ENCODE results near the gene PBOV1.
"Not testable (repeated sequence)": the region's sequence is repeated elsewhere in the genome, so short reads cannot be mapped to it uniquely, and the experiment has no call there.

The PBOV1 gene

DNA sequence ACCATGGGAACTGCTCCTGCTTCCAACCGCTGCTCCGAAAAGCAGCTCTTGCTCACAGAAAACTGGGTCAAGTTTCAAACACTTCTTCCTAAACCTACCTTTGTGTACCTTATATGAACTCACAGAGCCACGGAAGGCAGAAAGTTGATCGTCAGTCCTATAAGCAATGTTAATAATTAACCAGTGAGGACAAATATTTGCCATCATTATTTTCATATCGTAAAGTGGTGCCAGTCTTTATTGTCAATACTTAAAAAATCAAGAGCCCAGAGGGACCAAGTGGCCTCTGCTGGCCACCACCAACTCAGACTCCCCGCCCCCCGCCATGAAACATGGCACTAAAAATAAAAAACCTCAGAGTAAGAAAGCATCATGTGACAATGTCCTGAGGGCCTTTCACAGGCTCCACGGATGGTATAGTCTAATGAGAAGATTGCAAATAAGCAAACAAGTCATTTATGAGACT, 9.1 kb upstream of the PBOV1 start:
- Histone ChIP-seq H3K79me2 (ENCODE audit: control insufficient read depth, insufficient read depth, low read length, unreplicated experiment) (no peaks in the 10 kb centered on the region), H2AFZ (ENCODE audit: low read length, unreplicated experiment) (no peak overlapping the region), H3K4me3 (ENCODE audit: low read depth, low read length) (no peak overlapping the region), H3K36me3 (ENCODE audit: insufficient read depth, low read length) (no peaks in the 10 kb centered on the region), H3K27me3 (ENCODE audit: insufficient read depth, low read length) (peaks cover 17% of the 10 kb centered on the region; the same call in 1 of the 2 replicates), H3K4me1 (ENCODE audit: control insufficient read depth, insufficient read depth, low read length, unreplicated experiment) (peaks cover 4% of the 10 kb centered on the region), H3K27ac (ENCODE audit: low read depth, low read length) (no peak overlapping the region)

DNA sequence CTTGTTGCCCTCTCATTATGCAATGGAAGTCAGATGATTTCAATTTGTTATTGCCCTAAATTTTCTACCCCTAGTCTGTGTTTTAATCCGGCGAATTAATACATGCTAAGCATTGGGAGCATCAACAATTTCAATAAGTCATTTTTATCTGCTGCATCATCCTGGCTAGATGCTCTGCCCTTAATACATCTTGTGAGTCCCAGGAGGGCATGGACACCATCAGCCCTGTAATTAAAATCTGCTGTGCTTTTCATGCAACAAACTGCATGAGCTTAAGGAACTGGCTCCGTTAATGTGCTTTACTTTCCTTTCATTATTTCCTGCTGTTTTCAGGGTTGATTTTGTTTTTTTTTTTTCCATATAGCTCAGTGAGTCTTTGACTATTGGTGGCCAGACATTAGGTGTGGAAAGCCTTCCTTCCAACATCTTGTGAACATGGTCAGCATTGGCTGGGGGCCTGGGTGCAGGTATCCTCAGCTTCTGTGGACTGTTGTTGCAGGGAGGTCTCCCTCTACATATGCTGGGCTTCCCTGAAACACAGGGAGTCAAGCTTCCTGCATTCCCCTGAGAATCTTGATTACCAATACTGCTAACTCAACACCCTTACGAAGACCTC, 8.5 kb upstream of the PBOV1 start:
- H3K36me3 ChIP-seq (ENCODE audit: insufficient read depth, low read length) = no peaks in the 10 kb centered on the region
- no peak overlapping the region for H2AFZ ChIP-seq (ENCODE audit: low read length, unreplicated experiment)
- H3K79me2 ChIP-seq (ENCODE audit: control insufficient read depth, insufficient read depth, low read length, unreplicated experiment) = no peaks in the 10 kb centered on the region
- H3K27me3 ChIP-seq (ENCODE audit: insufficient read depth, low read length) = peaks cover 17% of the 10 kb centered on the region; the same call in 1 of the 2 replicates
- no peak overlapping the region for H3K27ac ChIP-seq (ENCODE audit: low read depth, low read length)
- H3K4me3 ChIP-seq (ENCODE audit: low read depth, low read length) = no peak overlapping the region
- peaks cover 4% of the 10 kb centered on the region for H3K4me1 ChIP-seq (ENCODE audit: control insufficient read depth, insufficient read depth, low read length, unreplicated experiment)

DNA sequence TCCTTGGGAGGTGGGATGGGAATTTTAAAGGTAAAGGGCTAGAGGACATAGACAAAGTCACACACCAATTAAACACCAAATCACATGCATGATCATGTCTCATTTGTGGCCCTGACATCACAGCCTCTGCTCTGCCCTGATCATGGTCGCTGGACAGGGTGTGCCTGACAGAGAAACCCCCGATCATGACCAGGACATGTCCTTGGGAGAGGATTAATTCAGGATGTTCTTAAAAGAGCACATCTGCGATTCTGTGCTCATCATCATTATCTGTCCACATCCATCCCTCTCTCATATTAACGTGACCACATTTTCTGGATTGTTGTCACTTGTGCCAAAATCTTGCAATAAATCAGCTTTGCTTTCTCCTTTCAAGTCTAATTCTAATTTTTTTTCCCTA, 7.7 kb upstream of the PBOV1 start:
- H3K79me2 ChIP-seq (ENCODE audit: control insufficient read depth, insufficient read depth, low read length, unreplicated experiment) = no peaks in the 10 kb centered on the region
- H3K27me3 ChIP-seq (ENCODE audit: insufficient read depth, low read length) = peaks cover 16% of the 10 kb centered on the region; the same call in 1 of the 2 replicates
- no peak overlapping the region for H3K4me3 ChIP-seq (ENCODE audit: low read depth, low read length)
- H3K27ac ChIP-seq (ENCODE audit: low read depth, low read length) = no peak overlapping the region
- H2AFZ ChIP-seq (ENCODE audit: low read length, unreplicated experiment) = no peak overlapping the region
- H3K4me1 ChIP-seq (ENCODE audit: control insufficient read depth, insufficient read depth, low read length, unreplicated experiment) = no peaks in the 10 kb centered on the region
- H3K36me3 ChIP-seq (ENCODE audit: insufficient read depth, low read length) = no peaks in the 10 kb centered on the region

DNA sequence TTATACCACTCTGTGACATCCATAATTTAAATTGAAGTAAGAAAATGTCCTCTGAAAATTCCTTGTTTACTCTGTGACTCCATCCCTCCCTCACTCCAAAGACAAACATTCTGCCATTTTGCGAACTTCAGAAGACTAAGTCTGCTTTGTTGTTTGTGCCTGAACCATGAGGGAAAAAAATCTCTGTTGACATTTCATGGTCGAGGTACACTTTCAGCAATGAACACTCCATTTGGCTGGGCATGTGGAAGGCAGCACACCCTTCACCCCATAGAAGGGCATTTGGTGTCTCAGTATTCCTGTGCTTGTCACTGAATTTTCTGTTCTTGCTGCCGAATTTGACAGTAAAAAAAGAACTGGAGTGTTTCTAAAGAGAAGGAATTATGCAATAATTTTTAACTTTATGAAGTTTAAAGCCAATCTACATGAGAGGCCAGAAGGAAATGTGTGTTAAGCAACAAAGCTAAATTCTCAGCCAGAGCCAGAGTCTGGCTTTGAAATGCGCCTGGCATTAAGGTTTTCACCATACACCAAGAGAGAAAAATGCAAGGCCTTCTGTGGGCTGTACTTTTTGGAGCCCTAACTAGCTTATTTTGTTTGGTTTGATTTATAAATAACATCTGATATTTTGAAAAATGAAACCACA, 4.7 kb upstream of the PBOV1 start:
- Histone ChIP-seq H3K4me1 (ENCODE audit: control insufficient read depth, insufficient read depth, low read length, unreplicated experiment) (no peaks in the 10 kb centered on the region), H3K4me3 (ENCODE audit: low read depth, low read length) (no peak overlapping the region), H3K27ac (ENCODE audit: low read depth, low read length) (no peak overlapping the region), H3K79me2 (ENCODE audit: control insufficient read depth, insufficient read depth, low read length, unreplicated experiment) (no peaks in the 10 kb centered on the region), H3K27me3 (ENCODE audit: insufficient read depth, low read length) (peaks cover 23% of the 10 kb centered on the region; the same call in 1 of the 2 replicates), H3K36me3 (ENCODE audit: insufficient read depth, low read length) (no peaks in the 10 kb centered on the region), H2AFZ (ENCODE audit: low read length, unreplicated experiment) (no peak overlapping the region)

DNA sequence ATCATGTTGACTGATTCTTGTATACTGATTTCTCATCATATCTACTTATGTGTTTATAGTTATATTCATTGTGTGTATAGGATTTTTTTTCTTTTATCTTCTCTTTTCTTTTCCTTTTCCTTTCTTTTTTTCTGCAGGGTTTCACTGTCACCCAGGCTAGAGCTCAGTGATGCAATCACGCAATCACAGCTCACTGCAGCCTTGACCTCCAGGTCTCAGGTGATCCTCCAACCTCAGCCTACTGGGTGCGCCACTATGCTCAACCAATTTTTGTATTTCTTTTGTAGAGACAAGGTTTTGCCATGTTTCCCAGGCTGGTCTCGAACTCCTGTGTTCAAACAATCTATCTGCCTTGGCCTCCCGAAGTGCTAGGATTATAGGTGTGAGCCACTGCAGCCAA, 1.6 kb upstream of the PBOV1 start:
- H3K36me3 ChIP-seq (ENCODE audit: insufficient read depth, low read length) = no peaks in the 10 kb centered on the region
- no peak overlapping the region for H2AFZ ChIP-seq (ENCODE audit: low read length, unreplicated experiment)
- no peak overlapping the region for H3K4me3 ChIP-seq (ENCODE audit: low read depth, low read length)
- H3K27me3 ChIP-seq (ENCODE audit: insufficient read depth, low read length) = peaks cover 35% of the 10 kb centered on the region
- H3K4me1 ChIP-seq (ENCODE audit: control insufficient read depth, insufficient read depth, low read length, unreplicated experiment) = no peaks in the 10 kb centered on the region
- no peaks in the 10 kb centered on the region for H3K79me2 ChIP-seq (ENCODE audit: control insufficient read depth, insufficient read depth, low read length, unreplicated experiment)
- no peak overlapping the region for H3K27ac ChIP-seq (ENCODE audit: low read depth, low read length)

DNA sequence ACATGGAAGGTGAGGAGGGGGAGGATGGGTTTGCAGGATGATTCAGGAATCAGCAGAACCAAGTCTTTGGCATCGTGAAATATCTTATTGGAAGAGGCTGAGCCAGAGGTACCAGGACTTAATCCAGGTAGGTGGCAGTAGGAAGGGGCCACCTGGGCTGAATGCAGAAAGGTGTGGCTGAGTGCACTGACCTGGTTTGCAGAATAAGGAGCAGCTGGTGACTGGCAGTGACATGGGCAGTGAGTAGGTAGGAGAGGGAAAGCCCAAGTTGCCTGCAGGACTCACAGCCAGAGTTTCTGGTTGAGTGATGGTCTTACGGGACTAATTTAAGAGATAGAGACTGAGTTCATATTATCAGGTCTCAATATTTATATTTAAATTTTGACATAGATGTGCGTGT, 1.1 kb upstream of the PBOV1 start:
- H3K27ac ChIP-seq (ENCODE audit: low read depth, low read length) = no peak overlapping the region
- H3K79me2 ChIP-seq (ENCODE audit: control insufficient read depth, insufficient read depth, low read length, unreplicated experiment) = no peaks in the 10 kb centered on the region

DNA sequence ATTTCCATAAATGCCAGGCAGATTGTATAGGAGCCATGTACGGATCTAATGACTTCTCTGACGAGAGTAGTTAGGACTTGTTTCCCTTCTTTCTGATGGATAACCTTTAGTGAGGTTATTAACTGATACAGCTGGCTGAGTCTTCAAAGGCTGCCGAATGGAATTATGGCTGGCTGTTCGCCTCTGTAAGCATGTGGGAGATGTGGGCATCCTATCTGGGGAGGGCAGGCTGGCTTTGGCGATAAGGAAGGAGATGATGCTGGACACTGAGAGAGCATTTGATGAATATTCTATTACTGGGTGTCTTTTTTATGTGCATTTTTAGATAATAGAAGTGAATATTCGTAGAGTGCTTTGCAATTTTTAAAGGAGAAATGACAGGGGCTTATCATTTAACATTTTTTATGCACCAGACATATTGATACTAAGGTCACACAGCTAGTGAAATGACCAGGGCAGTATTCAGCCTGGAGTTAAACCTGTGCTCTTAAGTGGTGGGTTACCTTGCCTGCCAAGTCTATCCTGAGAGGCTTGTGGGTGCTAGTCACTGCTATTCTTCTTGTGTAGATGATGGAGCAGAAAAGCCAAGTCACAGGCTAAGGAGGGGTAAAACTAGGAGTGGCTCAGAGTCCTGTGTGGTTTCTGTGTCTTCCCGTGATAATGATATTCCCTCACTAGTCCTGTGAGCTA, 3.1 kb downstream of the PBOV1 start:
- H3K27ac ChIP-seq (ENCODE audit: low read depth, low read length) = no peak overlapping the region
- no peaks in the 10 kb centered on the region for H3K79me2 ChIP-seq (ENCODE audit: control insufficient read depth, insufficient read depth, low read length, unreplicated experiment)
- H3K4me3 ChIP-seq (ENCODE audit: low read depth, low read length) = no peak overlapping the region
- H2AFZ ChIP-seq (ENCODE audit: low read length, unreplicated experiment) = no peak overlapping the region
- H3K4me1 ChIP-seq (ENCODE audit: control insufficient read depth, insufficient read depth, low read length, unreplicated experiment) = no peaks in the 10 kb centered on the region
- peaks cover 40% of the 10 kb centered on the region for H3K27me3 ChIP-seq (ENCODE audit: insufficient read depth, low read length)
- no peaks in the 10 kb centered on the region for H3K36me3 ChIP-seq (ENCODE audit: insufficient read depth, low read length)

More for the DNA sequence above, 1.1 kb upstream of the PBOV1 start:
- no peaks in the 10 kb centered on the region for H3K4me1 ChIP-seq (ENCODE audit: control insufficient read depth, insufficient read depth, low read length, unreplicated experiment)
- H3K36me3 ChIP-seq (ENCODE audit: insufficient read depth, low read length) = no peaks in the 10 kb centered on the region
- H2AFZ ChIP-seq (ENCODE audit: low read length, unreplicated experiment) = no peak overlapping the region
- peaks cover 39% of the 10 kb centered on the region for H3K27me3 ChIP-seq (ENCODE audit: insufficient read depth, low read length)
- H3K4me3 ChIP-seq (ENCODE audit: low read depth, low read length) = no peak overlapping the region

DNA sequence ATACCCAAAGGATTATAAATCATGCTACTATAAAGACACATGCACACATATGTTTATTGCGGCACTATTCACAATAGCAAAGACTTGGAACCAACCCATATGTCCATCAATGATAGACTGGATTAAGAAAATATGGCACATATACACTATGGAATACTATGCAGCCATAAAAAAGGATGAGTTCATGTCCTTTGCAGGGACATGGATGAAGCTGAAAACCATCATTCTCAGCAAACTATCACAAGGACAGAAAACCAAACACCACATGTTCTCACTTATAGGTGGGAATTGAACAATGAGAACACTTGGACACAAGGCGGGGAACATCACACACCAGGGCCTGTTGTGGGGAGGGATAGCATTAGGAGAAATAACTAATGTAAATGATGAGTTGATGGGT, 5.8 kb downstream of the PBOV1 start:
- H3K79me2 ChIP-seq (ENCODE audit: control insufficient read depth, insufficient read depth, low read length, unreplicated experiment); H2AFZ ChIP-seq (ENCODE audit: low read length, unreplicated experiment); H3K4me3 ChIP-seq (ENCODE audit: low read depth, low read length); H3K36me3 ChIP-seq (ENCODE audit: insufficient read depth, low read length); H3K27ac ChIP-seq (ENCODE audit: low read depth, low read length); H3K4me1 ChIP-seq (ENCODE audit: control insufficient read depth, insufficient read depth, low read length, unreplicated experiment): not testable (repeated sequence)
- H3K27me3 ChIP-seq (ENCODE audit: insufficient read depth, low read length) = peaks cover 56% of the 10 kb centered on the region

DNA sequence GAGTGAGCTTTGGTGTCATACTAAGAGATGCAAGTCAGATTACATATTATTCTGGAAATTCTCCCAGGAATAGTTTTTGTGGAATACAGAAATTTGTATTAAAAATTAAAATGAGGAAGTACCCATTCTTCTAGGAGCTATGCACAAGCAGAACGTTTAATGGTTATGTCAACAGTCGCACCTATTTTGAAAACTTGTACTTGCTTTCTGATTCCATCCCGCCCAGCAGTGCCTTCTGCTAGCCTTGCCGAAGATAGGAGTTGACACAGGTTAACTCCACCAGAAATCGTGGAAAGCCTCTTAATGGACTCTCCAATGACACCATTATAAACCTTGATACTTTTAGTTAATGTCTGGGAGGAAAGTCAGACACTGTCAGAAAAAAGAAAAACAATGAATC, 6.7 kb downstream of the PBOV1 start:
- no peak overlapping the region for H3K27ac ChIP-seq (ENCODE audit: low read depth, low read length)
- H3K27me3 ChIP-seq (ENCODE audit: insufficient read depth, low read length) = peaks cover 58% of the 10 kb centered on the region
- H2AFZ ChIP-seq (ENCODE audit: low read length, unreplicated experiment) = no peak overlapping the region
- H3K4me3 ChIP-seq (ENCODE audit: low read depth, low read length) = no peak overlapping the region
- H3K36me3 ChIP-seq (ENCODE audit: insufficient read depth, low read length) = no peaks in the 10 kb centered on the region
- H3K4me1 ChIP-seq (ENCODE audit: control insufficient read depth, insufficient read depth, low read length, unreplicated experiment) = no peaks in the 10 kb centered on the region
- H3K79me2 ChIP-seq (ENCODE audit: control insufficient read depth, insufficient read depth, low read length, unreplicated experiment) = no peaks in the 10 kb centered on the region

DNA sequence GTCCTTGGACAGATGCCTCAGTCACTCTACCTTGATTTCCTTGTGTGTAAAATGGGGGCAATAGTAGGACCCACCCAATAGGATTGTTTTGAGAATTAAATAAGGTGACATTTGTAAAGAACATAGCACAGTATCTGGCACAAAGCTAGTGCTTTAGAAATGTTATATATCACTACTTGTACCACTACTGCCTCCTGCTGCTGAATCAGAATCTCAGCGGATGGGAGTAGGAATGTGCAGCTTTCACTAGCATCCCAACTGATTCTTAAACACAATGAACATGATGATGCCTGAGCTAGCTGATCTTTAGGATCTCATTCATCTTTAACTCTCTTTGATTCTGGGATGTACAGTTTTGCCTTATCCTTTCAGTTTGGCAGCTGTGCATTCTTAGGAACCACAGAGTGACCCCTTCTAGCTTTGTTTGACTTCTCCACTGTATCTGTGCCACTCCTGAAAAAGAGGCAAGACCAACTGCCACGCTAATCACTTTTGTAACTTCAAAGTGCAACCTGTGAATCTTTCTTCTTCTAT, 7.2 kb downstream of the PBOV1 start:
- peaks cover 62% of the 10 kb centered on the region for H3K27me3 ChIP-seq (ENCODE audit: insufficient read depth, low read length)
- H3K4me1 ChIP-seq (ENCODE audit: control insufficient read depth, insufficient read depth, low read length, unreplicated experiment) = no peaks in the 10 kb centered on the region
- no peak overlapping the region for H2AFZ ChIP-seq (ENCODE audit: low read length, unreplicated experiment)
- no peaks in the 10 kb centered on the region for H3K36me3 ChIP-seq (ENCODE audit: insufficient read depth, low read length)
- H3K27ac ChIP-seq (ENCODE audit: low read depth, low read length) = no peak overlapping the region
- H3K4me3 ChIP-seq (ENCODE audit: low read depth, low read length) = no peak overlapping the region
- H3K79me2 ChIP-seq (ENCODE audit: control insufficient read depth, insufficient read depth, low read length, unreplicated experiment) = no peaks in the 10 kb centered on the region

Measured in ACC112 (cell line).